RKO (cell line): ENCODE results near the gene GTF3C5.

Experiments used
- DNase-seq: peaks from one replicate; pipeline ENCODE4 v3.0.0-alpha.2; 2016; ENCODE audit warnings: low spot score

The GTF3C5 gene, protein sequence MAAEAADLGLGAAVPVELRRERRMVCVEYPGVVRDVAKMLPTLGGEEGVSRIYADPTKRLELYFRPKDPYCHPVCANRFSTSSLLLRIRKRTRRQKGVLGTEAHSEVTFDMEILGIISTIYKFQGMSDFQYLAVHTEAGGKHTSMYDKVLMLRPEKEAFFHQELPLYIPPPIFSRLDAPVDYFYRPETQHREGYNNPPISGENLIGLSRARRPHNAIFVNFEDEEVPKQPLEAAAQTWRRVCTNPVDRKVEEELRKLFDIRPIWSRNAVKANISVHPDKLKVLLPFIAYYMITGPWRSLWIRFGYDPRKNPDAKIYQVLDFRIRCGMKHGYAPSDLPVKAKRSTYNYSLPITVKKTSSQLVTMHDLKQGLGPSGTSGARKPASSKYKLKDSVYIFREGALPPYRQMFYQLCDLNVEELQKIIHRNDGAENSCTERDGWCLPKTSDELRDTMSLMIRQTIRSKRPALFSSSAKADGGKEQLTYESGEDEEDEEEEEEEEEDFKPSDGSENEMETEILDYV

DNA sequence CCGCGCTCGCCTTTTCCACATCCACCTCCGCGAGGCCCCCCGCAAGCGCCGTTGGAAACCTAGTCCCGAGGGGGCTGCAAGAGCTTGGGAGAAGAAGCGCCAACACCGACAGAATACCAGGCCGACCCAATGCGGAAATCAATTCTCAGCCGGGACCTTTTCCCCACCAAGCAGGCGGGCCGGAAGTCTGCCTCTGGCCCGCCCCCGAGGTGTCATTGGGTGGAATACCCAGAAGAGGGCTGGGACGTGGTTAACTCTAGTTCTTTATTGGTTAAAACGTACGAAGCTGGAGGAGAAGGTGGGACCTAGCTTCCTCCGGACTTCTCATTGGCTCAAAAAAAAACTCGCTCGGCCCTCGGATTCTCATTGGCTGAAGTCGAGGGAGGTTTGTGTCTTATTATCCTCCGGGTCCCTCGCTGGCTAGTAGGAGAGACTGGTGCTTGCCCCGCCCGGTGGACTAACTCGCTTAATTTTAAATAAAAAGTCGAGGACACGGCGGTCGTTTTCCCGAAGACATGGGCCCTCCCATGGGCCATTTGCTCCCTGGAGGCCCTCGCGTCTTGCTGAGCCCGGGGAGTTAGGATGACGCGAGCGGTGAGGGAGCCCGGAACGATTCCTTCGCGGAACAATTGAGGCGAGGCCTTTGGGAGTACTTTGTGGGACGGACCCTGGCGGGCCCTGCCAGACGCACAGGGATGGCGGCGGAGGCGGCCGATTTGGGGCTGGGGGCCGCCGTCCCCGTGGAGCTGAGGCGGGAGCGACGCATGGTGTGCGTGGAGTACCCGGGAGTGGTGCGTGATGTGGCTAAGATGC, at the start of gene GTF3C5:
TSS of gene GTF3C5 (plus strand) at position 681 of the 813 bp plus-strand sequence. CDS start at position 696, 15 bp downstream.
- DNase-seq, result peak; percentile 100

DNA sequence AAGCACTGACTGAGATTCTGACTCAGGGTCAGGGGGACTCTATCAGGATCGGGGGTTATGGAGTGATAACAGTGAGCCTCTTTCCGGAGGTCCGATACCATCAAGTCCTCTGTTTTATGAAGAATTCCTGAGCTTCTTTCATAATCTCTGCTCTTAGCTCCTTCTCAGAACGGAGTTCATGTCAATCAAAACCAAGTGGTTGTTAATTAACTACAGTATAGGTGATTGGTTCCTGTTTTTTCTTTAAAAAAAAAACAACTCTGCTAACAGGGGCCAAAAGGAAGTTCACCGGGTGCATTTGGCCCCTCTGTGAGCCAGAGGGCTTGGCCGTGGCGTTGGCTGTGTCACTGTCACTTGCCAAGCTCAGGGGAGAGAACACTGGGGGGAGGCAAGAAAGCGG, 48.3 kb upstream of the GTF3C5 start:
- no peak for DNase-seq

DNA sequence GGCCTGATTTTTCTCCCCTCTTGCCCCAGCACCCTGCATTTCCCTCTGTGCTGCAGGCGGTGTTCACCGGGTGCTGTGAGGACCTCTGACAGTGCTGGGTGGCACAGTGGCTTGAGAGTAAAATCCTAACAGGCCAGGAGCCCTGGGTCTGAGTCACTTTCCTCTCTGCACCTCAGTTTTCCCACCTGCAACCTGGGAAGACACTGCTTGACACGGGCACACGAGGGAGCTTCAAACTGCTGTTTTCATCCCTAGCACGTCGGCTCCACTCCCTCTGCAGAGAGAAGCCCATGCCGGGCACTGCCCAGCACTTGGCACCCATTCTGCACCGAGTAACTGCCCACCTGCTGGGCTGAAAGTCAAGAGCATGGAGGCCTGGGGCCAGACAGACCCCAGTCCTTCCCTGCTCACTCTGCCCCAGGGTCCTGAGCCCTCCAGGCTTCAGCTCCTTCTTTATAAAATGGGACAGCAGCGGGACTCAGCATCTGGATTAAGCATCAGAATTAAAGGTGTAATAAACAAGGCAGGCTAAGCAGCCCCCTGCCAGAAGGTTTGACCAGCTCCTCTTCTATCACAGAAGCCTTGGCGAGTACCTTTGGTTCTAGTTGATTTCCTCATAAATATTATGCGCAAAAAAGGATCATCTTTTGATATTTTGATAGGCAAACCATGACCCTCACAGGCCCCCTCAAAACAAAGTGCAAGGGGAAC, 47.2 kb upstream of the GTF3C5 start:
- no peak for DNase-seq

DNA sequence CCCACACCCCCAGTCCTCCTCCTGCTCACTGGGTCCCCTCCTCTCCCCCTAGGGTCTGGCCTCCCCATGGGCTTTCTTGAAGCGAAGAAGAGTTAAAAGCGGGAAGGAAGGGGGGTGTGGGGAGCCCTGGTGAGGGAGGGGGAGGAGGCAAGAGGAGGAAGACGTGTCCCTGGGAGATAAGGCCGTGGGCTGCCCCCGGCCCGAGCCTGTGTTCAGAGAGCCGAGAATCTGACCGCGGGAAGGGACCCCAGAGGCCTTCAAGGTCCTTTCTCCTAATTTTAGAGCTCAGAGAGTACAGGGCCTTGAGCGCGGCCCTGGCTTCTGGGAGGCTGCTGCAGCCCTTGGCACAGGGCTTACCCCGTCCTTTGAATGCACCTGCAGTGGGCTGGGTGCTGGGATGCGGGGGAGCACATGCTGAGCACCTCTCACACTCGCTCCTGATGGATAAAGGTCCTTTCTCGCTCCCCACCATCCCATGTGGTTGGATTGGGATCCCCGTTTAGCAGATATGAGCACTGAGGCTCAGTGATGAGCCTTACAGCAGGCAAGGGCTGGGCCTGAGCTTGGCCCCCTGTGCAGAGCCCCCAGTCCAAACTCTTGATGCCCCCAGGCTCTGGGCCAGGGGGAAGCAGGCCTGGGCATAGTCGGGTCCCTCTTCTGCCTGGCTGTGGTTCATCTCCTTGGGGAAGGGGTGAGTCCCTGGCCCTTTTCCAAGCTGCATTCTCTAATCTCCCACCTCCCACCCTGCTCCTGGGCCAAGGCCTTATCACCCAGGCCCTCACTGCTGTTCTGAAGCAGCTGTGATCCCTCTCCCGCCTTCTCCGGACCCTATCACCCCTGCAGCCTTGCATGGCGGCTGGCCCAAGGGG, 46.4 kb upstream of the GTF3C5 start:
- DNase-seq, result no peak

DNA sequence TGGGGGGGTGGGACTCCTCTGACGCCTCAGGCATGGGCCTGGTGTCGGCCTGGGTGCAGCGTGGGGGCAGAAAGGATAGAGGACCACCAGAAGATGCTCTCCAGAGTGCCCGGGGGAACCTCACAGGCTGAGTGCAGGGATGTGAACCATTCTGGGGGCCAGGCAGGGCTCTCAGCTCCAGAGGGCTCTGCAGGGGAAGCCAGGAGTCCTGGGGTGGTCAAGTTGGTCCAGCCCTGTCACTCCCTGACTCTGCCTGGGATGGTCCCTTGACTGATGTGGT, 45.8 kb upstream of the GTF3C5 start:
- no peak for DNase-seq

DNA sequence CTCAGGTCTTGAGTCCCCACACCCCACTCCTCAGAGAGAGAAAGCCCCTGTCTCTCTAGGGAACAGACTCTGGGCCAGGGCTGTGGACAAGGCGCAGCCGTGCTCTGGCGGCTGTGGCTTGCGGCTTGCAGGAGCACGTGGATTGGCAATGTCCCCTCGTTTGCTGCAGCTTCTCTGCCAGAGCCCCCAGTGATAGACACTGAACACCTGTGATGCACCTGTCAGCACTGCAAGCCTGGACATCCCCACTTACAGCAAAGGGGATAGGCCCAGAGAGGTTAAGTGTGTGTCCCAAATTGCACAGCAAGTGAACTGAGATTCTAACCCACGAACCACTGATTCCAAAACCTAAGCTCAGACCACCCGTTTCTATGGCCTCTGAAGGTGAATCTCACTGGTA, 45.3 kb upstream of the GTF3C5 start:
- DNase-seq, result no peak

DNA sequence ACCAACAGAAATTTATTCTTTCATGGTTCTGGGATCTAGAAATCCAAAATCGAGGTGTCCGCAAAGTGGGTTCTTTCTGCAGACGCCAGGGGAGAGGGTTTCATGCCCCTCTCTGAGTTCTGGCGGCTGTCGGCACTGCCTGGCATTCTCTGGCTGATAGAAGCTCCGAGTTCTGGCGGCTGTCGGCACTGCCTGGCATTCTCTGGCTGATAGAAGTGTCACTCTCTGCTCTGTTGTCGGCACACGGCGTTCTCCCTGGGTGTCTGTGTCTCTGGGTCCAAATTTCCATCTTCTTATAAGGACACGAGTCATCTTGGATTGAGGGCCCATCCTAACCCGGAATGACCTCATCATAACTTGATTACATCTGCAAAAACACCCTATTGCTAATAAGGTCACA, 44.7 kb upstream of the GTF3C5 start:
- no peak for DNase-seq

DNA sequence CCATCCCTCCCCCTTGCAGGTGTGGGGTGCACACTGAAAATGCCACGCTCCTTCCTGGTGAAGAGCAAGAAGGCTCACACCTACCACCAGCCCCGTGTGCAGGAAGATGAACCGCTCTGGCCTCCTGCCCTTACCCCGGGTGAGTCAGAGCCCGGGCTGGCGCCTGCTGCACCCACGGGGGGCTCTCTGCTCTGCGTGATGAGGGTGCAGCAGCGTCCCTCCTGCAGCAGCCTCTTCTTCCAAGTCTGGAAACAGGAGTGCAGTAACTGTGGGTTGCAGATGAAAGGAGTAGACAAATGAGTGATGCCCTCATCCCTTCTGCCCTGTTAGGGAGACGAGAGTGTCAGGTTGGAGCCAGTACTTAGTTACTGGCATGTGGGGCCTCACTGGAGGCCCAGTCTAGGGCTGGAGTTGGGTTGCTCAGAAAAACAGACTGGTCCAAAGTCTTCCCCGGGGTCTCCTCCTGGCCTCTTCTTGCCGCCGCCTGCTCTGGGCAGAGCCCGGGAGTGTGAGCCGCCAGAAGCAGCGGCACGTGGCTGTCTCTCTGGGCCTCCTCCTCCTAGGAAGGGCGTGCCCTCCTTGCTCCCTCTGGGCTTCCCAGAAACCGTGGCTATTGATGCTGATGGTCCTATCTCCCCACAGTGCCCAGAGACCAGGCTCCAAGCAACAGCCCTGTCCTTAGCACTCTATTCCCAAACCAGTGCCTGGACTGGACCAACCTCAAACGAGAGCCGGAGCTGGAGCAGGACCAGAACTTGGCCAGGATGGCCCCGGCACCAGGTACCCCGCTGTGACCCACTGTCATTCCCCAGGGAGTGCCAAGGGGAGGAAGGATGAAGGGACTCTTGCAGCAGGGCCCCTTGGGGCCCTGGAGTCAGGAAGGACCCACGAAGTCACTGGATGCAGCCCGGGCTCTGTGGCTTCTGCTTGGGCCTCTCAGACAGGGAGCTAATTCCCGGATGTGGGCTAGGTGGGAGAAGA, 43.9 kb upstream of the GTF3C5 start:
- no peak for DNase-seq

DNA sequence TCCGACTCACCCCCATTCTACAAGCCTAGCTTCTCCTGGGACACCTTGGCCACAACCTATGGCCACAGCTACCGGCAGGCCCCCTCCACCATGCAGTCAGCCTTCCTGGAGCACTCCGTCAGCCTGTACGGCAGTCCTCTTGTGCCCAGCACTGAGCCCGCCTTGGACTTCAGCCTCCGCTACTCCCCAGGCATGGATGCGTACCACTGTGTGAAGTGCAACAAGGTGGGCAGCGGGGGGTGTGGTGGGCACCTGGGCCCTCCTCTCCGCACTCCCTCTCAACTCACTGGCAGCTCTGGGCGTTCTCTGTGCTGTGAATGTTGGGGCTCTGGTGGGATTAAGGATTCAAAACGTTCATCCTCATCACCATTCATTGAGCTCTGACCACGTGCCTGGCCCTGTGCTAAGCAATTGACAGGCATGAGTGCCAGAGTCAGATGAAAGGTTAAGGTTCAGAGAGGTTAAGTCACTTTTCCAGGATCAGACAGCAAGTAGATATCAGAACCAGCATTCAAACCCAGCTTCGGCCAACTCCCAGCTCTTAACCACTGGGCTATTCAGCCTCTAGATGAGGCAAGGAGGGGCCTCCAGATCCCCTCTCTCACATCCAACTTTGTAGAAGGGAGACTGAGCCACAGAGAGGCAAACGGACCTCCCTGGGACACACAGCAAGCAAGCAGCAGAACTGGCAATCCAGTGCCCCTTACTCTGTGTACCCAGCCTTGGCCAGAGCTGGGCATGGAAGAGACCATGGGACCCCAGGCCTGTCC, 42.4 kb upstream of the GTF3C5 start:
- DNase-seq, result no peak

DNA sequence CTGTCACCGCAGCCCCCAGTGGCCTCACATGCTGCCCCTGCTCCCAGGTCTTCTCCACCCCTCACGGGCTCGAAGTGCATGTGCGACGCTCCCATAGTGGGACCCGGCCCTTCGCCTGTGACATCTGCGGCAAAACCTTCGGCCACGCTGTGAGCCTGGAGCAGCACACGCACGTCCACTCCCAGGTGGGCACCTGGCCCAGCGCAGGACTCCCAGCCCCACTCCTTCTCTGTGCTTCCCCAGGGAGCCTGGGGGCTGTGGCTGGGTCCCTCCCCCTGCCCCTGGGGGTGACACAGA, 41.8 kb upstream of the GTF3C5 start:
- DNase-seq, result no peak

DNA sequence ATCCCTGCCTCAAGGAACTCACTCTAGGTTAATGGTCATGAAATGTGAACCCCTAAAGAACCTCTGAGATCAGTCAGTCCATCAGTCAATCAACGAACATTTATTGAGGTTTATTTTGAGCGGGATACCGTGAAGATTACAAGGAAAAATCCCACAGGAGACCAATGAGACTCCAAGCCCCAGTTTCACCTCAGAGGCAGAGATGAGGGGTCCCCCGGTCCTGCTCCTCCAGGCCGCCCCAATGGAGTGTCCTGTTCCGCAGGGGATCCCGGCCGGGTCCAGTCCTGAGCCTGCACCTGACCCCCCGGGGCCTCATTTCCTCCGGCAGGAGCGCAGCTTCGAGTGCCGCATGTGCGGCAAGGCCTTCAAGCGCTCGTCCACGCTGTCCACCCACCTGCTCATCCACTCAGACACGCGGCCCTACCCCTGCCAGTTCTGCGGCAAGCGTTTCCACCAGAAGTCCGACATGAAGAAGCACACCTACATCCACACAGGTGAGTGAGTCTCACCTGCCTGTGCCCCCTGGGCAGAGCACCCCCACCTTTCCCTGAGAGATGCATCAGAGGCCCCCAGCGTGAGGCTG, 41.3 kb upstream of the GTF3C5 start:
- DNase-seq, result no peak

DNA sequence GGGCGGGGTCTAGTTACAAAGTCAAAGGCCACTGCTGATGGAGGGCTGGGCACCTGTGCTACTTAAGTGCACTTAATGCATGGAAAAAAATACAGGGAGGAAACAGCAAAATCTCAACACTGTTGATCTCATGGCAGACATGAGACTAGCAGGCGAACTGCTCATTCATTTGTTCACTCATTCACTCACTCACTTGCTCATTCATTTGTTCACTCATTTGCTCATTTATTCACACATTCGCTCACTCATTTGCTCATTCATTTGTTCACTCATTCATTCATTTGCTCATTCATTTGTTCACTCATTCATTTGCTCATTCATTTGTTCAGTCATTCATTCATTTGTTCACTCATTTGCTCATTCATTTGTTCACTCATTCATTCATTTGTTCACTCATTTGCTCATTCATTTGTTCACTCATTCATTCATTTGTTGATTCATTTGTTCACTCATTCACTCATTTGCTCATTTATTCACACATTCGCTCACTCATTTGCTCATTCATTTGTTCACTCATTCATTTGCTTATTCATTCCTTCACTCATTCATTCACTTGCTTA, 40.7 kb upstream of the GTF3C5 start:
- DNase-seq, result peak; percentile 62

DNA sequence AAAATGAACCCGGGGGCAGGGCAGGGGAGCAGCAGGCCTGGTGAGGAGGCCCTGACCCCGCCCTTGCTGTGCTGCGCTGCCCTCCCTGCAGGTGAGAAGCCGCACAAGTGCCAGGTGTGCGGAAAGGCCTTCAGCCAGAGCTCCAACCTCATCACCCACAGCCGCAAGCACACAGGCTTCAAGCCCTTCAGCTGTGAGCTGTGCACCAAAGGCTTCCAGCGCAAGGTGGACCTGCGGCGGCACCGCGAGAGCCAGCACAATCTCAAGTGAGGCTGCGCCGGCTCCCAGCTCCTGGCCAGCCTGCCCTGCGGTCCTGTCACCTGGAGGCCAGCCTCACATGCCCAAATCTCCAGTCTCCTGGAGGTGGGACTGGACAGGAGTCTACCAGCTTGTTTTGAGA, 40.0 kb upstream of the GTF3C5 start:
- DNase-seq, result no peak

DNA sequence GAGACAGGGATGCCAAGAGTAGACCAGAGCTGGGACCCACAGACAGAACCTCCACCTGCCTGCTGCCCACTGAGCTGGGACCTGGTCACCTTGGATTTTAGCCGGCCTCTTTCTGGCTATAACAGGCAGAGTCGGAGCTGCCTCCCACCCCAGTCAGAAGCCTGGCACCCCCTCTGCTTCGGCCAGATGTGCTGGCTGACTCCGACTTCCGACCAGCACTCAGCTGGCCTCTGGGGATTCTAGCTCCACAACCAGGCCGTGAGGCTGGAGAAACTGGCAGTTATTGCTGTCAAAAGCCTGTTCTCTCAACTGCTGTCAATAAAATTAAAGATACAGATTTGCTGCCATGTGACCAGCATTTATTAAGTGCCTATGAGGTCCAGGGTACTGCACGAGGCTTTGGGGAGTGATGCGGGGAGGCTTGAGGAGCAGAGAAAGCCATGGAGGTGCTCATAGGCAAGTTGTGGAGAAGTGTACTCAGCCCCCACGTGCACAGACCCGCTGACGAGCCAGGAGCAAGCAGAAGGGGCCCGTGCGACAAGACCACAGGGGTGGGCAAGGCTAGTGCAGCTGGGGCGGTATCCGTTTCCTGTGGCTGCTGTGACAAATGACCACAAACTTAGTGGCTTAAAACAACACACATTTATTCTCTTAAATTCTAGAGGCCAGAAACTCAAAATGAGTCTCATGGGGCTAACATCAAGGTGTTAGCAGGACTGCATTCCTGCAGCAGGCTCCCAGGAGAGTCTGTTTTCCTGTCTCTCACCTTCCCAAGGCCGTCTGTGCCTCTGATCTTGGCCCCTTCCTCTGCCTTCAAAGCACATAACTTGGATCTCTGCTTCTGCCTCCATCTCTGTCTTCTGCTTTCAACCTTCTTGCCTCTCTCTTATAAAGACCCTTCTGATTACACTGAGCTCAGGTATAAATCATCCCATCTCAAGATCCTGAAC, 39.2 kb upstream of the GTF3C5 start:
- DNase-seq, result no peak

DNA sequence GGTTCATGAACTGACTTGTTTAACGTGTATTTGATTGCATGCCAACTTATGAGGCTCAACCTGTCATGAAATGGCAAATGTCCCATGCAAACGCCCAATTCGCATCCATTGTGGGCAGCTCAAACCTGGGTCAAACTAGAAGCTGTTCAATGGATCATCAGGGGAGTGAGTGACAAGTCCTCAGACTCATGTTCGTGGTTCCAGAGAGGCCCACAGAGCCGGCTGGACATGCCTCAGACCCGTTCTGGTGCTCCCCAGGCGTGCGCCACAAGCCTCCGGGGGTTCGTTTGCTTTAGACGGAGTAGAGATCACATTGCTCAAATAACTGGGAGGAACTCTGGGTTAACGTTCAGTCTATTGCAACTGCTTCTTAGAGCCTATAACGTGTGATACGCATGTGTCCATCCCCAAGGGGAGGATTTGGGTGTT, 37.3 kb upstream of the GTF3C5 start:
- no peak for DNase-seq

DNA sequence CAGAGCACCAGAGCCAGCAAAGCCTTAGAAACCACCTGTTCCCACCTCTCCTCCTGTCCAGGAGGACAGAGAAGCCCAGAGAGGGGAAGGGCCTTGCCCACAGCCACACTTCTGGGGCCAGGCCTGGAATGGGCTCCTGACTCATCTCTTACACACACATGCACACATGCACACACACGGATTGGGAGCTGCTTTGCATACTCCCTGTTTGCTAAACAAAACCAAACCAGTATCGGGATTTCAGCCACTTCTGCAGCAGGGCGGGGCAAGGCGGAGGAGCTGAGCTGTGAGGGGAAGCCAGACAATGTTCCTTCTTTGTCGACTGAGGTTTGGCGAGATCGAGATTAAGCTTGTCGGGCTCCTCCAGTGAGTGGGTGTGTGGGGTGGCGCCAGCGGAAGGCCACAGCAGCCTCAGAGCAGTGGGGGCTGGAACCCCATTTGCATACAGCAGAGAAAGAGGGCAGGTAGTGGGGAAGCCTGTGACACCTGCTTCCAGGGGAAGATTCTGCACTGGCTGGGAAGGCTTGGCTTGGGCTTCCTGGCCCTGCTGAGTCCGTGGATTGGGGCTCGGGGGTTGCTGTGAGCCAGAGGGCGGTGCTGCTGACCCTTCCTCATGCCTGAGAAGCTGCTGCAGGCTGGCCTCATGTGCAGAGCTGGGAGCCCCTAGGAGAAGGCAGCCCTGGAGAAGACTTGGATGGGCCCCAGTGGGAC, 36.2 kb upstream of the GTF3C5 start:
- peak; percentile 40 for DNase-seq

DNA sequence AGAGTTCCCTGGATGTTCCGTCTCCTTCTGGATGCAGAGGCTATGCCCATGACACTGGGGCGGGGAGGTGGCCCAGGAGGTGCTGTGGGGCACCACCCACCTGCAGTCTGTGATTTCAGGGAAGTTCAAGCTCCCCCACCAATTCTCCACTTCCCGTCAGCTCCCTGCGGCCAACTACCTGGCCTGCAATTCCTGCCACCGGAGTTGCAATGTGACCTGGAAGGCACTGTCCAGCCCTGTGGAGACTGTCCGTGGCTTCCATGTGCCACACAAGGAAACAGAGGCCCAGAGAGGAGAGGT, 35.7 kb upstream of the GTF3C5 start:
- no peak for DNase-seq

DNA sequence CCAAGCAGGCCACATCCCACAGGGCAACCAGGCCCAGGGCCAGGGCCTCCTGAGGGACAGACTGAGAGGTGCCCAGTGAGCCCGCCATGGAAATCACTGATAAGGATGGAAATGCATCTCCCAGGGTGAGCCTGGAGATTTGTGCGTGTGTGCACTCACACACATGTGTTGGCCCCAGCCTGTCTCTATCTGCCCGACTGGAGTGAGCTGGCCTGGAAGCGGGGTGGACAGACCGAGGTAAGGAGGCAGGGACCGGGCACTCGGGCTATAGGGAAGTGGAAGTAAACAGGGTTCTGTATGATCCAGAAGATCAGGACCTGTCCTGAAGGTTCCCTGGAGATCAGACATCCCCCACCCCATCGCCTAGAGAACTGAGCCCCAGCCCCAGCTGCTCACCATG, 34.9 kb upstream of the GTF3C5 start:
- no peak for DNase-seq
